HL-60/S4 treated with phorbol 12-myristate 13-acetate at 8.2 ng/mL for 4 days and 3 days (cell line): Measurements from ENCODE around the gene RYR1.
"Not testable (repeated sequence)": the region's sequence is repeated elsewhere in the genome, so short reads cannot be mapped to it uniquely, and the experiment has no call there.

Source experiments
- in situ Hi-C: fragments of 300-500 bp; cut with MboI; formaldehyde crosslinking; loops from 2 replicates; pipeline ENCODE4 v1.15.0; 2022; ENCODE audit warnings: low sequenced_read_pairs

The RYR1 gene

GRCh38 chr19:38592940-38593339, 159.4 kb downstream of the RYR1 start:
- in situ Hi-C loops, result no loop called here

GRCh38 chr19:38596057-38596981, 162.8 kb downstream of the RYR1 start:
- in situ Hi-C loops, result no loop called here

GRCh38 chr19:38597075-38597474, 163.6 kb downstream of the RYR1 start:
- in situ Hi-C loops, result no loop called here

- in situ Hi-C loops, result no loop called here
Measured at GRCh38 chr19:38599722-38600121, 166.2 kb downstream of the RYR1 start.

GRCh38 chr19:38602856-38603255, 169.4 kb downstream of the RYR1 start:
- in situ Hi-C loops, result not testable (repeated sequence)

- in situ Hi-C loops, result no loop called here
Measured at GRCh38 chr19:38606131-38606530, 172.6 kb downstream of the RYR1 start.

- in situ Hi-C loops, result no loop called here
Measured at GRCh38 chr19:38614289-38614688, 180.8 kb downstream of the RYR1 start.

- in situ Hi-C loops, result no loop called here
Measured at GRCh38 chr19:38615007-38615581, 181.6 kb downstream of the RYR1 start.

- in situ Hi-C loops, result no loop called here
Measured at GRCh38 chr19:38616265-38616664, 182.8 kb downstream of the RYR1 start.

- in situ Hi-C loops, result no loop called here
Measured at GRCh38 chr19:38617283-38617763, 183.8 kb downstream of the RYR1 start.

- in situ Hi-C loops, result no loop called here
Measured at GRCh38 chr19:38617764-38618589, 184.5 kb downstream of the RYR1 start, which contains the start of gene MAP4K1. MAP4K1 (minus strand) TSS chr19:38617953; CDS start chr19:38617895, 58 bp downstream.

- in situ Hi-C loops, result no loop called here
Measured at GRCh38 chr19:38618590-38619360, 185.3 kb downstream of the RYR1 start, which contains the start of gene EIF3K. EIF3K (plus strand) TSS chr19:38619188; CDS start chr19:38619269, 81 bp downstream.

GRCh38 chr19:38619361-38620174, 186.1 kb downstream of the RYR1 start:
- in situ Hi-C loops, result loop anchor here (10.0 kb wide), 1 partner anchor 225 kb away; no protein-coding TSS in a partner anchor

- in situ Hi-C loops, result loop anchor here (10.0 kb wide), 1 partner anchor 230 kb away; no protein-coding TSS in a partner anchor
Measured at GRCh38 chr19:38624822-38625221, 191.3 kb downstream of the RYR1 start.

GRCh38 chr19:38626401-38626800, 192.9 kb downstream of the RYR1 start:
- in situ Hi-C loops, result loop anchor here (10.0 kb wide), 1 partner anchor 232 kb away; no protein-coding TSS in a partner anchor

GRCh38 chr19:38629568-38629967, 196.1 kb downstream of the RYR1 start:
- in situ Hi-C loops, result loop anchor here (10.0 kb wide), 1 partner anchor 235 kb away; no protein-coding TSS in a partner anchor

- in situ Hi-C loops, result not testable (repeated sequence)
Measured at GRCh38 chr19:38631301-38631700, 197.8 kb downstream of the RYR1 start.

- in situ Hi-C loops, result not testable (repeated sequence)
Measured at GRCh38 chr19:38631811-38632475, 198.5 kb downstream of the RYR1 start.
